ENCODE measurements around the gene GPR78.

- no peak for TF ChIP-seq CTCF (IDR thresholded peaks at IDR 0.05)
- no peak for TF ChIP-seq POLR2AphosphoS5 (IDR thresholded peaks at IDR 0.05; ENCODE audit: low read depth, low read length)
- TF ChIP-seq SIN3A (IDR thresholded peaks at IDR 0.05; ENCODE audit: borderline replicate concordance, insufficient read depth, low read depth, low read length) = no peak
Measured at GRCh38 chr4:8603931-8604330, 23.7 kb downstream of the GPR78 start.
